Neural progenitor cell (in vitro differentiated cells): ENCODE results near the gene LAMA1. TPM values are rescaled to one million over a fixed set of nuclear protein-coding genes. Genes with fewer than 3 reads are reported as not detected.

Experiments used
- DNase-seq: peaks from one replicate; pipeline ENCODE4 v3.0.0-alpha.2; 2016; ENCODE audit warnings: low spot score
- H2AFZ ChIP-seq: fragments of 200-600 bp; sonication (generic); replicated peaks from 2 replicates; pipeline ENCODE4 v1.6.1; 2016; ENCODE audit warnings: antibody characterized with exemption
- H3F3A ChIP-seq: fragments of 200-600 bp; sonication (generic); 2 replicates; pipeline ENCODE4 v1.6.1; 2016; ENCODE audit warnings: antibody characterized with exemption, low read depth
- H3K27ac ChIP-seq: fragments of 200-600 bp; sonication (generic); 2 replicates; pipeline ENCODE4 v1.5.1; 2016; ENCODE audit warnings: mild to moderate bottlenecking
- H3K27me3 ChIP-seq: fragments of 200-600 bp; sonication (generic); 2 replicates; pipeline ENCODE4 v1.6.1; 2016; ENCODE audit warnings: mild to moderate bottlenecking, moderate library complexity
- H3K36me3 ChIP-seq: fragments of 200-600 bp; sonication (generic); 2 replicates; pipeline ENCODE4 v1.5.1; 2016
- H3K4me1 ChIP-seq: fragments of 200-600 bp; sonication (generic); 2 replicates; pipeline ENCODE4 v1.6.1; 2016; ENCODE audit warnings: mixed run types
- H3K4me2 ChIP-seq: fragments of 200-600 bp; sonication (generic); 2 replicates; pipeline ENCODE4 v1.6.1; 2016
- H3K4me3 ChIP-seq: fragments of 200-600 bp; sonication (generic); 2 replicates; pipeline ENCODE4 v1.5.1; 2016
- H3K79me2 ChIP-seq: fragments of 200-600 bp; sonication (generic); 2 replicates; pipeline ENCODE4 v1.6.1; 2016; ENCODE audit warnings: low read depth
- H3K9ac ChIP-seq: fragments of 200-600 bp; sonication (generic); 2 replicates; pipeline ENCODE4 v1.6.1; 2016
- H3K9me3 ChIP-seq: fragments of 200-600 bp; sonication (generic); 2 replicates; pipeline ENCODE4 v1.5.1; 2016; ENCODE audit warnings: low read depth
- H4K20me1 ChIP-seq: fragments of 200-600 bp; sonication (generic); 2 replicates; pipeline ENCODE4 v1.6.1; 2016; ENCODE audit warnings: low read depth
- H3K27ac Mint-ChIP-seq: 3 replicates; pipeline ENCODE4 v1.8.0; 2021; ENCODE audit warnings: mixed read lengths
- H3K27me3 Mint-ChIP-seq: 2 replicates; pipeline ENCODE4 v1.8.0; 2022; ENCODE audit warnings: low read depth, mild to moderate bottlenecking, inconsistent platforms, moderate library complexity, mixed read lengths; ENCODE audit not compliant: insufficient read depth
- H3K36me3 Mint-ChIP-seq: 3 replicates; pipeline ENCODE4 v1.8.0; 2021; ENCODE audit warnings: mixed read lengths
- H3K4me1 Mint-ChIP-seq: 3 replicates; pipeline ENCODE4 v1.8.0; 2021; ENCODE audit warnings: mixed read lengths
- H3K4me3 Mint-ChIP-seq: 3 replicates; pipeline ENCODE4 v1.8.0; 2021; ENCODE audit warnings: mild to moderate bottlenecking, moderate library complexity, mixed read lengths
- H3K9me3 Mint-ChIP-seq: 3 replicates; pipeline ENCODE4 v1.8.0; 2020; ENCODE audit warnings: mixed read lengths
- EZH2 ChIP-seq: fragments of 200-600 bp; sonication (generic); IDR thresholded peaks from 2 replicates; pipeline ENCODE4 v1.6.1; 2017; ENCODE audit warnings: antibody characterized with exemption, mild to moderate bottlenecking, moderate library complexity
- EZH2phosphoT487 ChIP-seq: fragments of 200-600 bp; sonication (generic); IDR thresholded peaks from 2 replicates; pipeline ENCODE4 v1.6.1; 2017; ENCODE audit warnings: antibody characterized with exemption
- total RNA-seq: library from RNA; depleted of rRNA; stranded (reverse); fragments of >200 nt; gene quantifications from 2 replicates; pipeline ENCODE4 v1.2.3, GENCODE V29; 2015; ENCODE audit warnings: low replicate concordance
- TF ChIP-seq, protein P1 (sequence below): fragments of 200-600 bp; sonication (generic); IDR thresholded peaks from 2 replicates; pipeline ENCODE4 v1.5.1; 2017; ENCODE audit warnings: antibody characterized with exemption, mild to moderate bottlenecking

The LAMA1 gene
- total RNA-seq, 1 donor from 2014 or later = 80.3 TPM

DNA sequence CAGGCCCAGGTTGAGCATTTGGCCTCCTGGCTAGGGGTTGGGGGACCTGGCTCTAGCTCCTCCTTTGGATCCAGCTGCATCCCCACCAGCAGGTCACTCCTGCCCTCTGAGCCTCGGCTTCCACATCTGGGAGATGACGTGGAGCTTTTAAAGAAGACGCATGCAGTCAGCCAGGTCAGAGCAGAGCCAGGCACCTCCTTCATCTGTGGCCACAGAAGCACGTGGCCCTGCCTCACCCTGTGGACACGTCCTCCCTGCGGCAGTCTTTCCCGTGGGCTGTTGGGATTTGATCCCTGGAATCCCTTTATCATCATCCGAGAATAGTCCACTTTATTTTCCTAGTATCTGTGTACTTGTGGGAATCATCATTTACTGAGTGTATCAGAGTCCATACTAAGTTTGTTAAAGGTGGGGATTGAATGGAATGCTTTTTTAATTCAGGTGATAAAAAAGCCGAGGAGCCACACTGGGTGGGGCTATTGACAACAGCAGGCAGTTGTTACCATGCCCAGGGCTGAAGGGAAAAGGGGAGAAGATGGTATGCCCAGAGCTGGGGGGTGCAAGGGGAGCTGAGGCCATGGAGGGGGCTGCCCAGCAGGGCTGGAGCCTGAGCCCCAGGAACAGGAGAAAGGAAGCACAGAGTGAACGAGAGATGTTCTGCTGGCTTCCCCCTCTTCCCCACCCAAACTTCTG lies 170.1 kb downstream of the LAMA1 start:
- no peak overlapping the region for H2AFZ ChIP-seq
- H3K9me3 ChIP-seq = no peaks in the 10 kb centered on the region
- H3K27ac Mint-ChIP-seq = peak overlapping the region; percentile 21
- H3K79me2 ChIP-seq = no peaks in the 10 kb centered on the region
- no peak overlapping the region for H3K4me3 Mint-ChIP-seq
- no peak overlapping the region for H3K4me2 ChIP-seq
- no peaks in the 10 kb centered on the region for H3F3A ChIP-seq
- H3K9ac ChIP-seq = no peak overlapping the region
- peaks cover 9% of the 10 kb centered on the region for H4K20me1 ChIP-seq
- H3K4me1 ChIP-seq = peaks cover 14% of the 10 kb centered on the region
- H3K27ac ChIP-seq = no peak overlapping the region
- no peak for TF ChIP-seq EZH2
- TF ChIP-seq, protein P1, sequence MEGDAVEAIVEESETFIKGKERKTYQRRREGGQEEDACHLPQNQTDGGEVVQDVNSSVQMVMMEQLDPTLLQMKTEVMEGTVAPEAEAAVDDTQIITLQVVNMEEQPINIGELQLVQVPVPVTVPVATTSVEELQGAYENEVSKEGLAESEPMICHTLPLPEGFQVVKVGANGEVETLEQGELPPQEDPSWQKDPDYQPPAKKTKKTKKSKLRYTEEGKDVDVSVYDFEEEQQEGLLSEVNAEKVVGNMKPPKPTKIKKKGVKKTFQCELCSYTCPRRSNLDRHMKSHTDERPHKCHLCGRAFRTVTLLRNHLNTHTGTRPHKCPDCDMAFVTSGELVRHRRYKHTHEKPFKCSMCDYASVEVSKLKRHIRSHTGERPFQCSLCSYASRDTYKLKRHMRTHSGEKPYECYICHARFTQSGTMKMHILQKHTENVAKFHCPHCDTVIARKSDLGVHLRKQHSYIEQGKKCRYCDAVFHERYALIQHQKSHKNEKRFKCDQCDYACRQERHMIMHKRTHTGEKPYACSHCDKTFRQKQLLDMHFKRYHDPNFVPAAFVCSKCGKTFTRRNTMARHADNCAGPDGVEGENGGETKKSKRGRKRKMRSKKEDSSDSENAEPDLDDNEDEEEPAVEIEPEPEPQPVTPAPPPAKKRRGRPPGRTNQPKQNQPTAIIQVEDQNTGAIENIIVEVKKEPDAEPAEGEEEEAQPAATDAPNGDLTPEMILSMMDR = no peak
- TF ChIP-seq EZH2phosphoT487 = no peak
- H3K27me3 Mint-ChIP-seq = peaks cover 14% of the 10 kb centered on the region
- H3K27me3 ChIP-seq = no peaks in the 10 kb centered on the region
- H3K36me3 ChIP-seq = peaks cover 6% of the 10 kb centered on the region
- H3K4me1 Mint-ChIP-seq = peaks cover 12% of the 10 kb centered on the region
- H3K9me3 Mint-ChIP-seq = no peaks in the 10 kb centered on the region
- peaks cover 61% of the 10 kb centered on the region for H3K36me3 Mint-ChIP-seq
- no peak overlapping the region for H3K4me3 ChIP-seq
- no peak for DNase-seq

DNA sequence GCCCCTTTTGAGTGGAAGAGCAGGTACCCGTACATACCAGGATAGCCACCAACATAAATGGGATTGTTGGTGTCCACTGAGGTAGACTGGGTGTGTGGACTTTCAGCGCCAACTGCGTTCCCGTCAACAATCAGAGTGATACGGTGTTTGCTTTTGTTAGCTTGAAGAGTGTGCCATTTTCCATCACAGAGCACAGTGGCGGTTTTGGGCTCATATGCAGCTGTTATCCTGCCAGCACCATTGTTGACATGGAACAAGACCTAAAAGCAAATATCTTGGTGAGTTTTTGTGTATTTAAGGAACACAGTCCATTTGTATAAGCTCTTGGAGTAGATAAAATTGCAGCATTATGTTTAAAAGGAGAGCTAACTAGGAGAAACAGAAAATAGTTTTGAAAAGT lies 174.5 kb downstream of the LAMA1 start:
- H2AFZ ChIP-seq = no peak overlapping the region
- no peak overlapping the region for H3K9ac ChIP-seq
- H3K4me2 ChIP-seq = no peak overlapping the region
- Mint-ChIP-seq H3K36me3 (peaks cover 48% of the 10 kb centered on the region), H3K27ac (no peak overlapping the region), H3K4me3 (no peak overlapping the region), H3K27me3 (peaks cover 6% of the 10 kb centered on the region), H3K4me1 (peaks cover 7% of the 10 kb centered on the region), H3K9me3 (no peaks in the 10 kb centered on the region)
- H3K4me3 ChIP-seq = no peak overlapping the region
- no peaks in the 10 kb centered on the region for H3K9me3 ChIP-seq
- H3K27me3 ChIP-seq = no peaks in the 10 kb centered on the region
- no peaks in the 10 kb centered on the region for H4K20me1 ChIP-seq
- no peaks in the 10 kb centered on the region for H3K79me2 ChIP-seq
- no peak overlapping the region for H3K27ac ChIP-seq
- no peaks in the 10 kb centered on the region for H3K4me1 ChIP-seq
- no peak for DNase-seq
- H3K36me3 ChIP-seq = peaks cover 17% of the 10 kb centered on the region
- no peaks in the 10 kb centered on the region for H3F3A ChIP-seq
- TF ChIP-seq, protein P1 = no peak
- TF ChIP-seq EZH2phosphoT487 (no peak), EZH2 (no peak)

DNA sequence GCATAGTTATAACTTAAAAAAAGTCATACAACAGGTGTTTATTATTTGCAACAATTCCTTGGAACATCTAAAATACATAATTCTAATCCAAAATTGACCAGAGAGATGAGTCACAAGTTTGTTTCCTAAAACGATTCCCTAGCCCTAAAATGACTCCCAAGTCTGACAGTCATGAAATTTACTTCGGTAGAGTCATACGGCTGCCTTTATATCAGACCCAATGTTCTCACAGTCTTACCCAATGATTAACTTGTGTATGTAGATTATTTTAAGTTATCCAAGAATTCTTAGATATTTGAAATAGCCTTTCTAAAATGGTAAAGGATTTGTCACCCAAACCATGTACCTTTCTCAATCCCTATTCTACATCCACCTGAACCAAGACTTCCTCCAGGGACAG lies 174.9 kb downstream of the LAMA1 start:
- Histone ChIP-seq H3K4me3 (no peak overlapping the region), H3K9ac (no peak overlapping the region), H3K9me3 (no peaks in the 10 kb centered on the region), H2AFZ (no peak overlapping the region), H3K4me1 (no peaks in the 10 kb centered on the region), H3K79me2 (no peaks in the 10 kb centered on the region), H3K4me2 (no peak overlapping the region), H3K27me3 (no peaks in the 10 kb centered on the region), H4K20me1 (no peaks in the 10 kb centered on the region), H3K36me3 (peaks cover 17% of the 10 kb centered on the region), H3F3A (no peaks in the 10 kb centered on the region), H3K27ac (no peak overlapping the region)
- Mint-ChIP-seq H3K27me3 (peaks cover 4% of the 10 kb centered on the region), H3K36me3 (peaks cover 50% of the 10 kb centered on the region), H3K4me1 (peaks cover 7% of the 10 kb centered on the region), H3K27ac (no peak overlapping the region), H3K9me3 (no peaks in the 10 kb centered on the region), H3K4me3 (no peak overlapping the region)
- TF ChIP-seq, protein P1 = no peak
- TF ChIP-seq EZH2phosphoT487 = no peak
- no peak for TF ChIP-seq EZH2
- no peak for DNase-seq
